ENCODE data around the gene RAB3GAP2.

The RAB3GAP2 gene

GRCh38 chr1:220306339-220306738 is 34.1 kb upstream of the RAB3GAP2 start:
- TF ChIP-seq, protein P1, sequence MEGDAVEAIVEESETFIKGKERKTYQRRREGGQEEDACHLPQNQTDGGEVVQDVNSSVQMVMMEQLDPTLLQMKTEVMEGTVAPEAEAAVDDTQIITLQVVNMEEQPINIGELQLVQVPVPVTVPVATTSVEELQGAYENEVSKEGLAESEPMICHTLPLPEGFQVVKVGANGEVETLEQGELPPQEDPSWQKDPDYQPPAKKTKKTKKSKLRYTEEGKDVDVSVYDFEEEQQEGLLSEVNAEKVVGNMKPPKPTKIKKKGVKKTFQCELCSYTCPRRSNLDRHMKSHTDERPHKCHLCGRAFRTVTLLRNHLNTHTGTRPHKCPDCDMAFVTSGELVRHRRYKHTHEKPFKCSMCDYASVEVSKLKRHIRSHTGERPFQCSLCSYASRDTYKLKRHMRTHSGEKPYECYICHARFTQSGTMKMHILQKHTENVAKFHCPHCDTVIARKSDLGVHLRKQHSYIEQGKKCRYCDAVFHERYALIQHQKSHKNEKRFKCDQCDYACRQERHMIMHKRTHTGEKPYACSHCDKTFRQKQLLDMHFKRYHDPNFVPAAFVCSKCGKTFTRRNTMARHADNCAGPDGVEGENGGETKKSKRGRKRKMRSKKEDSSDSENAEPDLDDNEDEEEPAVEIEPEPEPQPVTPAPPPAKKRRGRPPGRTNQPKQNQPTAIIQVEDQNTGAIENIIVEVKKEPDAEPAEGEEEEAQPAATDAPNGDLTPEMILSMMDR (IDR thresholded peaks at IDR 0.05; ENCODE audit: poor library complexity, severe bottlenecking), result no peak
- ATAC-seq (ENCODE audit: low read depth) (no peak), DNase-seq (ENCODE audit: low spot score) (no peak)
- Histone ChIP-seq H3K4me1 (ENCODE audit: insufficient read depth, poor library complexity, severe bottlenecking) (no peaks in the 10 kb centered on the region), H3K4me3 (ENCODE audit: severe bottlenecking) (no peak overlapping the region), H3K27me3 (ENCODE audit: insufficient read depth, poor library complexity, severe bottlenecking) (no peaks in the 10 kb centered on the region), H3K36me3 (ENCODE audit: low read depth) (no peaks in the 10 kb centered on the region), H3K27ac (ENCODE audit: poor library complexity, severe bottlenecking) (no peak overlapping the region), H3K9me3 (ENCODE audit: severe bottlenecking) (no peaks in the 10 kb centered on the region)

- Histone ChIP-seq H3K4me3 (ENCODE audit: severe bottlenecking) (no peak overlapping the region), H3K4me1 (ENCODE audit: insufficient read depth, poor library complexity, severe bottlenecking) (no peaks in the 10 kb centered on the region), H3K9me3 (ENCODE audit: severe bottlenecking) (no peaks in the 10 kb centered on the region), H3K36me3 (ENCODE audit: low read depth) (no peaks in the 10 kb centered on the region), H3K27ac (ENCODE audit: poor library complexity, severe bottlenecking) (no peak overlapping the region), H3K27me3 (ENCODE audit: insufficient read depth, poor library complexity, severe bottlenecking) (no peaks in the 10 kb centered on the region)
- TF ChIP-seq, protein P1 (IDR thresholded peaks at IDR 0.05; ENCODE audit: poor library complexity, severe bottlenecking), result no peak
- DNase-seq (ENCODE audit: low spot score), result no peak
- no peak for ATAC-seq (ENCODE audit: low read depth)
These were observed 31.6 kb upstream of the RAB3GAP2 start for GRCh38 chr1:220303871-220304270.

DNA sequence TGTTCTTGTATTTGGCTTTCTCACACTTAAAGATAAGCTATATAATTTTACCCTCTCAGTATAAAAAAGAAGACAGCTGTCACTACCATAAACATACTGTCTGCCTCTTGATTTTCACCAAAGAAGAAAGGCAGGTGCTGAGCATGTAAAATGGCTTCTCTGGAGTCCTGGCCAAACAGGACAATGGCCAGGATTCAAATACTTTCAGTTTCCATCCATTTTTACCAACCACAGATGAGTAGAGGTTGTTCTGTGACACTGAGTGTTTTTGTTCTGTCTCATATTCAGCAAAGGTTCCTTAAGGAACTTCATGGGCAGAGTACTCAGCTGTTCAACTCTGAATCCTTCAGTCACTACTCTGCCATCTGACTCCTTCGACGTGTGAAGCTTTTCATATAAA is 29.4 kb upstream of the RAB3GAP2 start:
- no peaks in the 10 kb centered on the region for H3K36me3 ChIP-seq (ENCODE audit: low read depth)
- TF ChIP-seq, protein P1 (IDR thresholded peaks at IDR 0.05; ENCODE audit: poor library complexity, severe bottlenecking), result no peak
- no peaks in the 10 kb centered on the region for H3K27me3 ChIP-seq (ENCODE audit: insufficient read depth, poor library complexity, severe bottlenecking)
- DNase-seq (ENCODE audit: low spot score) (no peak), ATAC-seq (ENCODE audit: low read depth) (no peak)
- H3K4me3 ChIP-seq (ENCODE audit: severe bottlenecking), result no peak overlapping the region
- H3K27ac ChIP-seq (ENCODE audit: poor library complexity, severe bottlenecking), result no peak overlapping the region
- no peaks in the 10 kb centered on the region for H3K9me3 ChIP-seq (ENCODE audit: severe bottlenecking)
- H3K4me1 ChIP-seq (ENCODE audit: insufficient read depth, poor library complexity, severe bottlenecking), result no peaks in the 10 kb centered on the region

DNA sequence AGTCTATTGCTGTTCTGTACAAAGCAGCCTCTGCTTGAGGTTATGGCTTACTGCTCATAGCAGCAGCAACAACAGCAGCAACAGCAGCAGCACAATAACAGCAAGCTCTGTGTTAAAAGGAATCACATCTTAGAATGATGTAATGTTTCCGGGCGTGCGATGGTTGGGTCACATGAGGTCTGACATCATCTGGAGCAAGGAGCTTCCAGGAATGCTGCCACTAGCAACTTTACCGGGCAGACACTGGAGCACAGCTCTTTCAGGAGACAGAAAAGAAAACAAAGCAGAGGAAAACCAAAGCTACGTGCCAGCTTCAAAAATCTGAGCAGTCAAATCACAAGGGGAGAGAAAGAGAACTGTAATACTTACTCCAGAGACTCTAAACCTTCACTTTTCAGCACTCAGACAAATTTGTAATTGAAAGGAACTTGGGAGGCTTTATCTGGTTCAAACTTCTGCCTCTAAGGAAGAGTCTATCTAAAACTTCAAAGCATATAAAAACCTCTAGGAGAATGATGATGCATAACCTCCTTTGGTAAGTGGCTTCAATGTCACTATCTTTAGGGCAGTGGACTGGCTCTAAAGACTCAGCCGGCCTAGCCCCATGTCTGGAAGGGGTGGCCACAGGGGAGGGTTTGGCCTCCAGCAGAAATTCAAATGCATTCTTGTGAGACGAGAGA is 28.3 kb upstream of the RAB3GAP2 start:
- DNase-seq (ENCODE audit: low spot score), result no peak
- Histone ChIP-seq H3K9me3 (ENCODE audit: severe bottlenecking) (no peaks in the 10 kb centered on the region), H3K36me3 (ENCODE audit: low read depth) (no peaks in the 10 kb centered on the region), H3K27ac (ENCODE audit: poor library complexity, severe bottlenecking) (no peak overlapping the region), H3K27me3 (ENCODE audit: insufficient read depth, poor library complexity, severe bottlenecking) (no peaks in the 10 kb centered on the region), H3K4me3 (ENCODE audit: severe bottlenecking) (no peak overlapping the region), H3K4me1 (ENCODE audit: insufficient read depth, poor library complexity, severe bottlenecking) (no peaks in the 10 kb centered on the region)
- ATAC-seq (ENCODE audit: low read depth), result peak; percentile 65
- TF ChIP-seq, protein P1 (IDR thresholded peaks at IDR 0.05; ENCODE audit: poor library complexity, severe bottlenecking), result no peak

GRCh38 chr1:220299337-220299736 is 27.1 kb upstream of the RAB3GAP2 start:
- Histone ChIP-seq H3K27me3 (ENCODE audit: insufficient read depth, poor library complexity, severe bottlenecking) (no peaks in the 10 kb centered on the region), H3K27ac (ENCODE audit: poor library complexity, severe bottlenecking) (no peak overlapping the region), H3K4me3 (ENCODE audit: severe bottlenecking) (no peak overlapping the region), H3K36me3 (ENCODE audit: low read depth) (no peaks in the 10 kb centered on the region), H3K4me1 (ENCODE audit: insufficient read depth, poor library complexity, severe bottlenecking) (no peaks in the 10 kb centered on the region), H3K9me3 (ENCODE audit: severe bottlenecking) (no peaks in the 10 kb centered on the region)
- TF ChIP-seq, protein P1 (IDR thresholded peaks at IDR 0.05; ENCODE audit: poor library complexity, severe bottlenecking), result no peak
- no peak for DNase-seq (ENCODE audit: low spot score)
- ATAC-seq (ENCODE audit: low read depth), result no peak

All from RWPE2 (cell line).